Measurements from ENCODE around the gene ZNF483. TPM values are rescaled to one million over a fixed set of nuclear protein-coding genes. Genes with fewer than 3 reads are reported as not detected.

The ZNF483 gene
- total and polyA plus RNA-seq, 9 of the 15 experiments (the other 6 are each of a cell fraction or from before 2014, with no cell fraction given), result 0.04 to 1.0 (median 0.38) TPM

DNA sequence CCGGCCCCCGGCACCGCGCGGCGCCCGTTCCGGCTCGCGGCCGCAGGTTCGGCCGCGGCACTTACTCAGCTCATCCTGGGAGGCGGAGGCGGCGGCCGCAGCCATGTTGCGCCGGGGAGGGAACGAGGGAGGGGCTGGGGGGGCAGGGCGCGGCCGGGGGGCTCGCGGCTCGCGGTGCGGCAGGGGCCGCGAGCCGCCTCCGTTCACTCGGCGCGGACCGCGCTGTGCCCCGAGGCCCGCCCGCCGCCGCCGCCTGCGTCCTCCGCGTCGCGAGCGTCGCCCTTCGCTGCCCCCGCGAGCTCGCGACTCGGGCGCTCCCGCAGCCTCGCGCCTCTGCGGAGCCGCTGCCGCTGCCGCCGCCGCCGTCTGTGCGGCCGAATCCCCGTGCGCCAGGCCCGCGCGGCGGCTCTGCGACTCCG is 41.5 kb upstream of the ZNF483 start (continued):
- TF ChIP-seq GATA2 (CRISPR knock-in tag; IDR thresholded peaks at IDR 0.05) (no peak), BCL6 (CRISPR knock-in tag; IDR thresholded peaks at IDR 0.05) (no peak), RFX1 (IDR thresholded peaks at IDR 0.05) (no peak), ZNF507 (tag; conservative IDR thresholded peaks at IDR 0.05) (no peak), SPI1 (IDR thresholded peaks at IDR 0.05; ENCODE audit: borderline replicate concordance, low read depth, low read length) (no peak), RHOXF2B (CRISPR knock-in tag; conservative IDR thresholded peaks at IDR 0.05) (no peak), TEAD4 (IDR thresholded peaks at IDR 0.05; ENCODE audit: low read length) (no peak), TEAD4 (CRISPR knock-in tag; IDR thresholded peaks at IDR 0.05; ENCODE audit: borderline replicate concordance) (no peak), KLF6 (CRISPR knock-in tag; IDR thresholded peaks at IDR 0.05; ENCODE audit: borderline replicate concordance) (no peak), RBBP5 (IDR thresholded peaks at IDR 0.05; ENCODE audit: borderline replicate concordance, insufficient read depth, low read length, poor library complexity, severe bottlenecking) (peak; percentile 68), RREB1 (CRISPR knock-in tag; IDR thresholded peaks at IDR 0.05) (no peak), ZNF766 (CRISPR knock-in tag; conservative IDR thresholded peaks at IDR 0.05) (no peak), RFX5 (IDR thresholded peaks at IDR 0.05; ENCODE audit: low read depth, low read length) (no peak), ETV1 (tag; conservative IDR thresholded peaks at IDR 0.05; ENCODE audit: low read depth) (no peak), TAF1 (IDR thresholded peaks at IDR 0.05; ENCODE audit: control insufficient read depth, extremely low read depth, insufficient read depth, low read length, severe bottlenecking) (peak; percentile 6), U2AF2 (optimal IDR thresholded peaks at IDR 0.05; ENCODE audit: low read depth, low read length) (no peak), CXXC5 (CRISPR knock-in tag; IDR thresholded peaks at IDR 0.05) (peak; percentile 27; the same call in 1 of the 2 replicates), HMGN3 (IDR thresholded peaks at IDR 0.05; ENCODE audit: borderline replicate concordance, extremely low read depth, insufficient read length, low read depth, low read length) (peak; percentile 34), SP2 (IDR thresholded peaks at IDR 0.05; ENCODE audit: extremely low read depth, low read depth, low read length, poor library complexity, severe bottlenecking) (no peak), POU5F1 (IDR thresholded peaks at IDR 0.05; ENCODE audit: borderline replicate concordance, low read depth, low read length, partially characterized antibody) (no peak), HNRNPL (IDR thresholded peaks at IDR 0.05; ENCODE audit: low read depth, low read length) (no peak), ZNF347 (CRISPR knock-in tag; IDR thresholded peaks at IDR 0.05; ENCODE audit: low read depth) (no peak)
- TF ChIP-seq, protein P1, sequence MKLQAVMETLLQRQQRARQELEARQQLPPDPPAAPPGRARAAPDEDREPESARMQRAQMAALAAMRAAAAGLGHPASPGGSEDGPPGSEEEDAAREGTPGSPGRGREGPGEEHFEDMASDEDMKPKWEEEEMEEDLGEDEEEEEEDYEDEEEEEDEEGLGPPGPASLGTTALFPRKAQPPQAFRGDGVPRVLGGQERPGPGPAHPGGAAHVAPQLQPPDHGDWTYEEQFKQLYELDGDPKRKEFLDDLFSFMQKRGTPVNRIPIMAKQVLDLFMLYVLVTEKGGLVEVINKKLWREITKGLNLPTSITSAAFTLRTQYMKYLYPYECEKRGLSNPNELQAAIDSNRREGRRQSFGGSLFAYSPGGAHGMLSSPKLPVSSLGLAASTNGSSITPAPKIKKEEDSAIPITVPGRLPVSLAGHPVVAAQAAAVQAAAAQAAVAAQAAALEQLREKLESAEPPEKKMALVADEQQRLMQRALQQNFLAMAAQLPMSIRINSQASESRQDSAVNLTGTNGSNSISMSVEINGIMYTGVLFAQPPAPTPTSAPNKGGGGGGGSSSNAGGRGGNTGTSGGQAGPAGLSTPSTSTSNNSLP (IDR thresholded peaks at IDR 0.05; ENCODE audit: borderline replicate concordance, low read depth, low read length), result no peak

Data from K562 (cell line).